Breast epithelium (tissue), 3 donors: ENCODE data around the gene KRTAP4-9.

Source experiments
- POLR2A ChIP-seq: fragments of 450-650 bp; IDR thresholded peaks from one replicate; pipeline ENCODE4 v1.6.1; 2016; ENCODE audit warnings: antibody characterized with exemption, mild to moderate bottlenecking, moderate library complexity
- POLR2AphosphoS5 ChIP-seq, 3 donors: sonication (generic); formaldehyde crosslinking; IDR thresholded peaks; one replicate each; pipeline ENCODE4 v1.6.1; 2017; ENCODE audit warnings: antibody characterized with exemption in 3 of 3
- TF ChIP-seq, protein P1 (sequence below), 3 donors: fragments of 450-650 bp; IDR thresholded peaks; one replicate each; pipeline ENCODE4 v1.5.1; 2016 to 2017; ENCODE audit warnings: antibody characterized with exemption in 3 of 3, mild to moderate bottlenecking in 3 of 3, moderate library complexity in 3 of 3

DNA sequence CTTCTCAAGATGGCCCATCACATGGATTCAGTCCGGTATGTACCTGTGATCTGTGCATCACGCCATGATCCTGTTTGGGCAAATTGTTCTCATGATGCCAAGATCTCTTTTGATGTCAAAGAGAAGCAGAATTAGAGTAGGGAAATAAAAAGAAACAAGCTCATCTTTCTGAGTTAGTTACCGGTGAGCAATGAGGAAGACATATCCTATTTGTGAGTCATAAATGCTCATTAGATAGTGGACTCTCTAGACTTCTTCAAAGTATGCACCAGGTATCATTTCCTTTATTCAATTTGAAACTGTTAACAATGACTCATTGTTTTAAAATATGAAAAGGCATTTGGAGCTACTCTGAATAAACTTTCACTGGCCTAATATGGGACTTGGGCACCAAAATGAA, 26.8 kb downstream of the KRTAP4-9 start:
- TF ChIP-seq, protein P1, sequence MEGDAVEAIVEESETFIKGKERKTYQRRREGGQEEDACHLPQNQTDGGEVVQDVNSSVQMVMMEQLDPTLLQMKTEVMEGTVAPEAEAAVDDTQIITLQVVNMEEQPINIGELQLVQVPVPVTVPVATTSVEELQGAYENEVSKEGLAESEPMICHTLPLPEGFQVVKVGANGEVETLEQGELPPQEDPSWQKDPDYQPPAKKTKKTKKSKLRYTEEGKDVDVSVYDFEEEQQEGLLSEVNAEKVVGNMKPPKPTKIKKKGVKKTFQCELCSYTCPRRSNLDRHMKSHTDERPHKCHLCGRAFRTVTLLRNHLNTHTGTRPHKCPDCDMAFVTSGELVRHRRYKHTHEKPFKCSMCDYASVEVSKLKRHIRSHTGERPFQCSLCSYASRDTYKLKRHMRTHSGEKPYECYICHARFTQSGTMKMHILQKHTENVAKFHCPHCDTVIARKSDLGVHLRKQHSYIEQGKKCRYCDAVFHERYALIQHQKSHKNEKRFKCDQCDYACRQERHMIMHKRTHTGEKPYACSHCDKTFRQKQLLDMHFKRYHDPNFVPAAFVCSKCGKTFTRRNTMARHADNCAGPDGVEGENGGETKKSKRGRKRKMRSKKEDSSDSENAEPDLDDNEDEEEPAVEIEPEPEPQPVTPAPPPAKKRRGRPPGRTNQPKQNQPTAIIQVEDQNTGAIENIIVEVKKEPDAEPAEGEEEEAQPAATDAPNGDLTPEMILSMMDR (IDR thresholded peaks at IDR 0.05), result no peak
- TF ChIP-seq POLR2A (no peak), POLR2AphosphoS5 (IDR thresholded peaks at IDR 0.05) (no peak)
